ENCODE data around the gene PPP1R9A.

The PPP1R9A gene

GRCh38 chr7:94907026-94907810 is at the start of gene PPP1R9A:
Gene PPP1R9A, plus strand, starts transcription at chr7:94907594. Its CDS starts 2,520 bp downstream, at chr7:94910114.
- Histone ChIP-seq H3K27ac (ENCODE audit: low read length) (peak within 1 kb of the TSS; percentile 76), H3K4me1 (ENCODE audit: control insufficient read depth, low read depth, low read length) (peaks cover 28% of the 10 kb centered on the region), H3K27me3 (ENCODE audit: control insufficient read depth, insufficient read depth, low read length) (no peaks in the 10 kb centered on the region), H3K9me3 (ENCODE audit: control insufficient read depth, low read depth, low read length) (no peaks in the 10 kb centered on the region), H3K36me3 (ENCODE audit: control insufficient read depth, low read depth, low read length) (no peaks in the 10 kb centered on the region), H3K4me3 (ENCODE audit: low read length) (peak within 1 kb of the TSS; percentile 80), H3K9ac (ENCODE audit: low read length) (peak within 1 kb of the TSS; percentile 90)

DNA sequence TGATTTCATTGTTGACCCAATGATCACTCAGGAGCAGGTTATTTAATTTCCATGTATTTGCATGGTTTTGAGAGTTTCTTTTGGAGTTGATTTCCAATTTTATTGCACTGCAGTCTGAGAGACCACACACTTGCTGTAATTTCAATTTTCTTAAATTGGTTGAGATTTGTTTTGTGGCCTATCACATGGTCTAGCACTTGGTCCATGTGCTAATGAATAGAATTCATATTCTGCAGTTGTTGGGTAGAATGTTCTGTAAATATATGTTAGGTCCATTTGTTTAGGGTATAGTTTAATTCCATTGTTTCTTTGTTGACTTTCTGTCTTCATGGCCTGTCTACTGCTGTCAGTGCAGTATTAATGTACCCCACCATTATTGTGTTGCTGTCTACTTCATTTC is 36.3 kb upstream of the PPP1R9A start:
- Histone ChIP-seq H3K36me3 (ENCODE audit: control insufficient read depth, low read depth, low read length) (no peaks in the 10 kb centered on the region), H3K4me3 (ENCODE audit: low read length) (no peak overlapping the region), H3K4me1 (ENCODE audit: control insufficient read depth, low read depth, low read length) (no peaks in the 10 kb centered on the region), H3K27ac (ENCODE audit: low read length) (no peak overlapping the region), H3K9me3 (ENCODE audit: control insufficient read depth, low read depth, low read length) (no peaks in the 10 kb centered on the region), H3K9ac (ENCODE audit: low read length) (no peak overlapping the region), H3K27me3 (ENCODE audit: control insufficient read depth, insufficient read depth, low read length) (no peaks in the 10 kb centered on the region)

- Histone ChIP-seq H3K4me3 (ENCODE audit: low read length) (no peak overlapping the region), H3K36me3 (ENCODE audit: control insufficient read depth, low read depth, low read length) (no peaks in the 10 kb centered on the region), H3K27me3 (ENCODE audit: control insufficient read depth, insufficient read depth, low read length) (no peaks in the 10 kb centered on the region), H3K4me1 (ENCODE audit: control insufficient read depth, low read depth, low read length) (no peaks in the 10 kb centered on the region), H3K9ac (ENCODE audit: low read length) (no peak overlapping the region), H3K27ac (ENCODE audit: low read length) (no peak overlapping the region), H3K9me3 (ENCODE audit: control insufficient read depth, low read depth, low read length) (no peaks in the 10 kb centered on the region)
Observed at GRCh38 chr7:94873239-94873638, 34.2 kb upstream of the PPP1R9A start.

- H3K36me3 ChIP-seq (ENCODE audit: control insufficient read depth, low read depth, low read length), result no peaks in the 10 kb centered on the region
- H3K27ac ChIP-seq (ENCODE audit: low read length), result no peak overlapping the region
- no peak overlapping the region for H3K4me3 ChIP-seq (ENCODE audit: low read length)
- no peaks in the 10 kb centered on the region for H3K9me3 ChIP-seq (ENCODE audit: control insufficient read depth, low read depth, low read length)
- H3K27me3 ChIP-seq (ENCODE audit: control insufficient read depth, insufficient read depth, low read length), result no peaks in the 10 kb centered on the region
- no peak overlapping the region for H3K9ac ChIP-seq (ENCODE audit: low read length)
- H3K4me1 ChIP-seq (ENCODE audit: control insufficient read depth, low read depth, low read length), result no peaks in the 10 kb centered on the region
Observed at GRCh38 chr7:94874036-94874785, 33.2 kb upstream of the PPP1R9A start.

DNA sequence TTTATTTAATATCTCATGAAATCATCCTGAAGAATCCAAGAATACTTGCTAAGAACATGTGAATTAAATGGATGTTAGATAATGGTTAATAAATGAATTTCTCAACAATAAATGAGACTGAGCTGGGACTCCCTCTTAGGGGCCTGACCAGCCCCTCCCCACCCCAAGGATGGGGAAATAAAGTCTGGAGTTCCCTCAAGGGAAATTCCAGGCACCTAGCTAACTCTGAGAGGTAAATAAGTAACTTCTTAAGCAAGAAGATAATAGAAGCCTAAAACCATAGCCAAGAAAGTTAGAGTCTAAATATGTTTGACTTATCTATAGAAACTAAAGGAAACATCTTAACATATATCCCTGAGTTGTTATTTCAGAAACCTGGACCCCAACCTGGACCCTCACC is 32.2 kb upstream of the PPP1R9A start:
- H3K4me1 ChIP-seq (ENCODE audit: control insufficient read depth, low read depth, low read length), result no peaks in the 10 kb centered on the region
- no peaks in the 10 kb centered on the region for H3K36me3 ChIP-seq (ENCODE audit: control insufficient read depth, low read depth, low read length)
- H3K9me3 ChIP-seq (ENCODE audit: control insufficient read depth, low read depth, low read length), result no peaks in the 10 kb centered on the region
- no peaks in the 10 kb centered on the region for H3K27me3 ChIP-seq (ENCODE audit: control insufficient read depth, insufficient read depth, low read length)
- H3K9ac ChIP-seq (ENCODE audit: low read length), result no peak overlapping the region
- no peak overlapping the region for H3K27ac ChIP-seq (ENCODE audit: low read length)
- H3K4me3 ChIP-seq (ENCODE audit: low read length), result no peak overlapping the region

- no peaks in the 10 kb centered on the region for H3K36me3 ChIP-seq (ENCODE audit: control insufficient read depth, low read depth, low read length)
- no peaks in the 10 kb centered on the region for H3K27me3 ChIP-seq (ENCODE audit: control insufficient read depth, insufficient read depth, low read length)
- H3K4me3 ChIP-seq (ENCODE audit: low read length), result no peak overlapping the region
- H3K9ac ChIP-seq (ENCODE audit: low read length), result no peak overlapping the region
- H3K9me3 ChIP-seq (ENCODE audit: control insufficient read depth, low read depth, low read length), result no peaks in the 10 kb centered on the region
- H3K27ac ChIP-seq (ENCODE audit: low read length), result no peak overlapping the region
- peaks cover 7% of the 10 kb centered on the region for H3K4me1 ChIP-seq (ENCODE audit: control insufficient read depth, low read depth, low read length)
Observed at GRCh38 chr7:94877731-94878670, 29.4 kb upstream of the PPP1R9A start.

DNA sequence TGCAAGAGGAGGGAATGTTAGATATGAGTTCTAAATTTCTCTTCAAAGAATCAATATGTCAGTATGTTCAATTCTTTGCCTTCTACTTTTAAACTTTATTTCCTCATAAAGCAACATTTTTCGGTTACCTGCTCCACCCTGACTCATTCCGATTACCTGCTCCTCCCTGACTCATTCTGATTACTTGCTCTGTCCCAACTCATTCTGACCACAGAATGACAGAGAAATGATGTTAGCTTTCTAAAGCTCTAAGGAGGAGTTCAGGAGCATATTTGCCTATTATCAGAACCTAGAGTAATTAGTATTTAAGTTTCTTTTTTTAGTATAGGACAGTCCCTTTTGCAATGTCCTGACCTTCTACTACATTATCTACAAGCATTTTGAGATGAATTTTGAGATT is 24.5 kb upstream of the PPP1R9A start:
- Histone ChIP-seq H3K4me1 (ENCODE audit: control insufficient read depth, low read depth, low read length) (peaks cover 7% of the 10 kb centered on the region), H3K9me3 (ENCODE audit: control insufficient read depth, low read depth, low read length) (no peaks in the 10 kb centered on the region), H3K27ac (ENCODE audit: low read length) (no peak overlapping the region), H3K4me3 (ENCODE audit: low read length) (no peak overlapping the region), H3K9ac (ENCODE audit: low read length) (no peak overlapping the region), H3K27me3 (ENCODE audit: control insufficient read depth, insufficient read depth, low read length) (no peaks in the 10 kb centered on the region), H3K36me3 (ENCODE audit: control insufficient read depth, low read depth, low read length) (no peaks in the 10 kb centered on the region)

- Histone ChIP-seq H3K4me1 (ENCODE audit: control insufficient read depth, low read depth, low read length) (peaks cover 7% of the 10 kb centered on the region), H3K4me3 (ENCODE audit: low read length) (no peak overlapping the region), H3K27ac (ENCODE audit: low read length) (no peak overlapping the region), H3K9ac (ENCODE audit: low read length) (no peak overlapping the region), H3K9me3 (ENCODE audit: control insufficient read depth, low read depth, low read length) (no peaks in the 10 kb centered on the region), H3K27me3 (ENCODE audit: control insufficient read depth, insufficient read depth, low read length) (no peaks in the 10 kb centered on the region), H3K36me3 (ENCODE audit: control insufficient read depth, low read depth, low read length) (no peaks in the 10 kb centered on the region)
Observed at GRCh38 chr7:94883616-94884015, 23.8 kb upstream of the PPP1R9A start.

DNA sequence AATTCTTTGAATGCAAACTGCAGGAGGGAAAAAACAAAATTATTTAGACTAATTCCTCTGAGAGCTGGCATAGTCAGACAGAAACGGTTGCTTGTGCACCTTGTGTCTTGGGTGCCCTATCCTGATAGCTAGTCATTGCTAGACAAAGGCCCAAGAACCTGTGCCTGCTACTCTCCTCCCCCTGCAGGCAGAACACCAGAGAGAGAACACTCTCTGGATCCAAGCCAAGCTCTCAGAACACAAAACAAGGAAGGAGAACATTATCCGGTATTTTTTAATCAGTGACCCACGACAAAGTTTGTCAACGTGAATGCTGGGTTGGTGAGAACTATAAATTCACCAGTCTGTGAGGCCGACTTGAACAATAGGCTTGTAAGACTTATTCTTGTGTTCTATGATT is 18.8 kb upstream of the PPP1R9A start:
- Histone ChIP-seq H3K4me3 (ENCODE audit: low read length) (no peak overlapping the region), H3K9ac (ENCODE audit: low read length) (no peak overlapping the region), H3K36me3 (ENCODE audit: control insufficient read depth, low read depth, low read length) (no peaks in the 10 kb centered on the region), H3K27me3 (ENCODE audit: control insufficient read depth, insufficient read depth, low read length) (no peaks in the 10 kb centered on the region), H3K4me1 (ENCODE audit: control insufficient read depth, low read depth, low read length) (no peaks in the 10 kb centered on the region), H3K27ac (ENCODE audit: low read length) (no peak overlapping the region), H3K9me3 (ENCODE audit: control insufficient read depth, low read depth, low read length) (no peaks in the 10 kb centered on the region)

DNA sequence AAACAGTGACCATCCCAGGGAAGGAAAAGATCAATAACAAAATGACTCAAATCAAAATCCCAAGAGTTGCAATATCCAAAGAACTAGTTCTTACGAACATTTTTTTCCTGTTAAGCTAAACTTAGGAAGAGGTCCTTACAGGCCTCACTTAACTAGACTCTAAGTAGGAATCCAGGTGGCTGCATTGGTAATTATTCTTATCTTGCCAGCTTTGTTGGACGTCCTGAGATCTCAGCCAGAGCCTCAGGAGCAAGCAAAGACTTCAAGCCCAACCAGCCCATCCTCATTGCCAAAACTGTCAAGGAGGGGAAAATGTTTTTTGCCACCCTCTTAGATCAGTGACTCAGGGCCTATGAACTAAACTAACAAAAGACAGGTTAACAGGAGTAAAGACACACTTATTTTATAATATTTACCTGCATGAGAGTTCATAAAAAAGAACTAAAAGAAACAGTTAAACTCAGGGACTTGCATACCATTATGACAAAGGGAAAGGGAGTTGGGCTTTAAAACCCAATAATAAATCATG is 18.3 kb upstream of the PPP1R9A start:
- Histone ChIP-seq H3K4me1 (ENCODE audit: control insufficient read depth, low read depth, low read length) (no peaks in the 10 kb centered on the region), H3K9ac (ENCODE audit: low read length) (no peak overlapping the region), H3K9me3 (ENCODE audit: control insufficient read depth, low read depth, low read length) (no peaks in the 10 kb centered on the region), H3K27me3 (ENCODE audit: control insufficient read depth, insufficient read depth, low read length) (no peaks in the 10 kb centered on the region), H3K36me3 (ENCODE audit: control insufficient read depth, low read depth, low read length) (no peaks in the 10 kb centered on the region), H3K27ac (ENCODE audit: low read length) (no peak overlapping the region), H3K4me3 (ENCODE audit: low read length) (no peak overlapping the region)

GRCh38 chr7:94890216-94890615 is 17.2 kb upstream of the PPP1R9A start:
- no peaks in the 10 kb centered on the region for H3K36me3 ChIP-seq (ENCODE audit: control insufficient read depth, low read depth, low read length)
- no peaks in the 10 kb centered on the region for H3K27me3 ChIP-seq (ENCODE audit: control insufficient read depth, insufficient read depth, low read length)

More at GRCh38 chr7:94890216-94890615, 17.2 kb upstream of the PPP1R9A start:
- no peak overlapping the region for H3K27ac ChIP-seq (ENCODE audit: low read length)
- no peaks in the 10 kb centered on the region for H3K9me3 ChIP-seq (ENCODE audit: control insufficient read depth, low read depth, low read length)
- no peak overlapping the region for H3K4me3 ChIP-seq (ENCODE audit: low read length)
- no peak overlapping the region for H3K9ac ChIP-seq (ENCODE audit: low read length)
- H3K4me1 ChIP-seq (ENCODE audit: control insufficient read depth, low read depth, low read length), result no peaks in the 10 kb centered on the region

Measured in iPS-18a (cell line).